ENCODE data around the gene EHBP1.

EHBP1 gene

DNA sequence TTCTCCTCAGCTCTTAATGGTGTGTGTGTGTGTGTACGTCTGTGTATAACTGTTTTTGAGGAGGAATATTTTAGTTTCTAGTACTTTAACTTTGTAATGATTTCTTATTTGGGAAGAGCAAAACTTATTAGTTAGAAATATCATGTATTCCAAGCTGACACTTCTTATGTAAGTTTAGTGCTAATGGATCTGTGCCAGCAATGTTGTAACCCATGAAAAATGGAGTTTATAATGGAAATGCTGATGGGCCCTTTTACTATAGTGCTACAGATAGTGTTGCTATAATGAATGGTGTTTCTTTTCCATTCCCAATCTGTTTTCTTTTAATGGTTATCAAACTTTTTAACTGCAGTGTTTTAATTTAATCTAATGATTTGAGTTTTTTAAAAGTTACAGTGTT lies 295.3 kb downstream of the EHBP1 start (continued):
- TF ChIP-seq ZNF571 (tag by site-specific recombination; IDR thresholded peaks at IDR 0.05) (no peak), ZNF280C (tag by site-specific recombination; IDR thresholded peaks at IDR 0.05) (no peak), ZNF140 (tag by site-specific recombination; IDR thresholded peaks at IDR 0.05) (no peak), ZNF623 (tag by site-specific recombination; IDR thresholded peaks at IDR 0.05) (no peak), ZSCAN4 (tag by site-specific recombination; IDR thresholded peaks at IDR 0.05) (no peak), ZNF138 (tag by site-specific recombination; IDR thresholded peaks at IDR 0.05; ENCODE audit: borderline replicate concordance) (no peak), YY2 (tag by site-specific recombination; IDR thresholded peaks at IDR 0.05) (no peak), ZNF335 (tag by site-specific recombination; conservative IDR thresholded peaks at IDR 0.05) (no peak), GLI4 (tag by site-specific recombination; IDR thresholded peaks at IDR 0.05) (no peak), ZNF629 (tag by site-specific recombination; IDR thresholded peaks at IDR 0.05) (no peak), ZNF513 (tag by site-specific recombination; IDR thresholded peaks at IDR 0.05) (no peak), ZNF654 (tag by site-specific recombination; IDR thresholded peaks at IDR 0.05; ENCODE audit: low read depth) (no peak)

DNA sequence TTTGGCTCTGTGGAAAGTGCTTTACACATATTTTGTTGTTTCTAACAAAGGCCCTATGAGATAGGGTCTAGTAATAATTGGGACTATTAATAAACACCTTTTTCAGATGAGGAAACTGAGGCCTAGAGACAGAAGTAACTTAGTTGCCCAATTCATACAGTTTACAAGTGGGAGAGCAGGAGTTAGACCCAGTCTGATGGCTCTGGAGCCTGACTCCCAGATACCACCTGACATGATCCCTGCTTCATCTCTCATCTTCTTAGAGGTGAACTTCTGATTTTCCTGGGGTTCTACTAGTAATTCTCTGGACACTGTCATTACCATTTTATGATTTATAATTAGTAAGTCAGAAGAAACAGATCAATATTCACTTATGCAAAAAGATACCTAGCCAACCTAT lies 296.1 kb downstream of the EHBP1 start:
- H3K36me3 ChIP-seq (ENCODE audit: control insufficient read depth in 2 of 2, insufficient read depth in 1 of 2, low read length in 2 of 2): peaks cover 5 to 6% of the 10 kb centered on the region in 2 experiments
- CTCF ChIA-PET: interaction anchor here (0.6 to 1.1 kb wide), 3 partner anchors 17 to 314 kb away, joined by 3 to 4 read pairs (median 3); no protein-coding TSS in a partner anchor
- TF ChIP-seq ZNF138 (tag by site-specific recombination; IDR thresholded peaks at IDR 0.05; ENCODE audit: borderline replicate concordance): no peak
- TF ChIP-seq ZNF10 (tag by site-specific recombination; IDR thresholded peaks at IDR 0.05): no peak
- no peak for TF ChIP-seq ZNF354C (tag by site-specific recombination; IDR thresholded peaks at IDR 0.05; ENCODE audit: borderline replicate concordance, low read depth)
- TF ChIP-seq ZNF791 (tag by site-specific recombination; IDR thresholded peaks at IDR 0.05): no peak
- no peaks in the 10 kb centered on the region for H3K4me1 ChIP-seq (ENCODE audit: control insufficient read depth, insufficient read depth, low read length)
- H3K9me3 ChIP-seq (ENCODE audit: control insufficient read depth, insufficient read depth, low read depth, low read length): no peaks in the 10 kb centered on the region
- no peak overlapping the region for H3K4me3 ChIP-seq (ENCODE audit: low read depth, low read length)
- no peak overlapping the region for H3K27ac ChIP-seq (ENCODE audit: extremely low read depth, low read depth, low read length)
- POLR2A ChIA-PET: no interaction called here

DNA sequence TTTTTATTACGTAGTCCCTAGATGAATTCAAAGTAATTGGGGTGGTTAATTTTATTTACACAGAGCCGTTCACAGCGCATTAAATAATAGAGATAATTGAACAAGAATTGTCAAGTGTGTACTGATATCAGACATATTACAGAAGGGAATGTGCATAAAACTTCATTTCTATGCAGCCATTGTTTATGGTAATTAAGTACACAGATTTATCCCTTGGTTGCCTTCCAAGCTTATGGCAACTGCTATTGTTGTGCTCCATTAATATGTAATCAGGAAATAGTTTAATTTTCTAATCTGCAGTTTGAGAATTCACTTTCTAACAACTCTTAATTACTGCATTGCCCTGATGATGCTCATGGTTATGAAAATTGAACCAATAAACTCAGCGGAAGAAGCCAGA lies 297.8 kb downstream of the EHBP1 start:
- H3K4me1 ChIP-seq (ENCODE audit: control insufficient read depth, insufficient read depth, low read length): no peaks in the 10 kb centered on the region
- peaks cover 0 to 5% of the 10 kb centered on the region in 2 experiments; a peak in 2 of 3 replicates for H3K36me3 ChIP-seq (ENCODE audit: control insufficient read depth in 2 of 2, insufficient read depth in 1 of 2, low read length in 2 of 2)
- no peak overlapping the region for H3K27ac ChIP-seq (ENCODE audit: extremely low read depth, low read depth, low read length)
- H3K4me3 ChIP-seq (ENCODE audit: low read depth, low read length): no peak overlapping the region
- H3K9me3 ChIP-seq (ENCODE audit: control insufficient read depth, insufficient read depth, low read depth, low read length): no peaks in the 10 kb centered on the region
- CTCF ChIA-PET: interaction anchor here (0.7 to 1.2 kb wide), 2 partner anchors 20 to 21 kb away, joined by 3 to 4 read pairs; no protein-coding TSS in a partner anchor
- POLR2A ChIA-PET: no interaction called here
- TF ChIP-seq KLF8 (tag by site-specific recombination; IDR thresholded peaks at IDR 0.05): no peak
- TF ChIP-seq MZF1 (tag by site-specific recombination; IDR thresholded peaks at IDR 0.05; ENCODE audit: borderline replicate concordance): no peak
- no peak for TF ChIP-seq ZNF529 (tag by site-specific recombination; IDR thresholded peaks at IDR 0.05; ENCODE audit: insufficient replicate concordance)
- TF ChIP-seq PRDM1 (tag by site-specific recombination; IDR thresholded peaks at IDR 0.05): no peak
- no peak for TF ChIP-seq ZBTB44 (tag by site-specific recombination; IDR thresholded peaks at IDR 0.05)
- no peak for TF ChIP-seq ZBTB11 (tag by site-specific recombination; conservative IDR thresholded peaks at IDR 0.05; ENCODE audit: low read depth)
- TF ChIP-seq ZBTB21 (tag by site-specific recombination; IDR thresholded peaks at IDR 0.05): no peak
- TF ChIP-seq ZFP41 (tag by site-specific recombination; IDR thresholded peaks at IDR 0.05; ENCODE audit: borderline replicate concordance): no peak
- no peak for TF ChIP-seq KLF9 (tag by site-specific recombination; IDR thresholded peaks at IDR 0.05; ENCODE audit: low read depth)
- no peak for TF ChIP-seq ZNF621 (tag by site-specific recombination; IDR thresholded peaks at IDR 0.05)
